Measurements from ENCODE around the gene GNAO1.

- TF ChIP-seq CTCF (IDR thresholded peaks at IDR 0.05) (no peak), EP300 (IDR thresholded peaks at IDR 0.05) (no peak), POLR2A (IDR thresholded peaks at IDR 0.05) (no peak)
Measured at GRCh38 chr16:56334761-56335160, 143.5 kb downstream of the GNAO1 start.
